Lower lobe of right lung (tissue), 2 donors: Measurements from ENCODE around the gene CACNA1C. TPM values are rescaled to one million over a fixed set of nuclear protein-coding genes. Genes with fewer than 3 reads are reported as not detected.

Experiments
- ATAC-seq, 2 donors: fragments of 200-7000 bp; cut with Tn5 transposase; one replicate each; pipeline ENCODE4 v1.9.1; 2020 to 2022; ENCODE audit warnings: mild to moderate bottlenecking in 2 of 2, moderate library complexity in 2 of 2
- DNase-seq: peaks from one replicate; pipeline ENCODE4 v3.0.0-alpha.2; 2020
- H3K27ac ChIP-seq: fragments of 200-600 bp; one replicate; pipeline ENCODE4 v1.8.0; 2022
- H3K27me3 ChIP-seq: fragments of 200-600 bp; one replicate; pipeline ENCODE4 v1.8.0; 2022; ENCODE audit warnings: low read depth
- H3K36me3 ChIP-seq: fragments of 200-600 bp; one replicate; pipeline ENCODE4 v1.8.0; 2022; ENCODE audit warnings: mild to moderate bottlenecking
- H3K4me1 ChIP-seq: fragments of 200-600 bp; one replicate; pipeline ENCODE4 v1.8.0; 2022
- H3K4me3 ChIP-seq: fragments of 200-600 bp; one replicate; pipeline ENCODE4 v1.8.0; 2022; ENCODE audit warnings: mild to moderate bottlenecking
- H3K9me3 ChIP-seq: fragments of 200-600 bp; one replicate; pipeline ENCODE4 v1.8.0; 2022
- CTCF ChIP-seq: fragments of 200-600 bp; IDR thresholded peaks from one replicate; pipeline ENCODE4 v1.8.0; 2022; ENCODE audit warnings: antibody characterized with exemption, mild to moderate bottlenecking
- intact Hi-C: fragments of 100-400 bp; cut with DNase I; formaldehyde crosslinking; loops from one replicate; pipeline ENCODE4 v1.11.0; 2022
- total RNA-seq: library from RNA; stranded (reverse); fragmentation: NEBNext Ultra II Directional; extraction: Animal tissue kit (Norgen Biotek cat#: 25700); gene quantifications from one replicate; pipeline ENCODE4 v1.2.1, GENCODE V29; 2021
- donor health status: DM: no; HTN: yes; CAD: no; lungs with severe emphysema.

Gene CACNA1C
- total RNA-seq, 1 donor from 2014 or later: 8.4 TPM

GRCh38 chr12:2314492-2314891, 261.7 kb downstream of the CACNA1C start:
- Histone ChIP-seq H3K9me3 (no peaks in the 10 kb centered on the region), H3K4me3 (no peak overlapping the region), H3K27ac (no peak overlapping the region), H3K4me1 (peaks cover 8% of the 10 kb centered on the region), H3K36me3 (no peaks in the 10 kb centered on the region), H3K27me3 (no peaks in the 10 kb centered on the region)
- intact Hi-C loops: no loop called here
- TF ChIP-seq CTCF: no peak
- DNase-seq: no peak
- no peak for ATAC-seq

DNA sequence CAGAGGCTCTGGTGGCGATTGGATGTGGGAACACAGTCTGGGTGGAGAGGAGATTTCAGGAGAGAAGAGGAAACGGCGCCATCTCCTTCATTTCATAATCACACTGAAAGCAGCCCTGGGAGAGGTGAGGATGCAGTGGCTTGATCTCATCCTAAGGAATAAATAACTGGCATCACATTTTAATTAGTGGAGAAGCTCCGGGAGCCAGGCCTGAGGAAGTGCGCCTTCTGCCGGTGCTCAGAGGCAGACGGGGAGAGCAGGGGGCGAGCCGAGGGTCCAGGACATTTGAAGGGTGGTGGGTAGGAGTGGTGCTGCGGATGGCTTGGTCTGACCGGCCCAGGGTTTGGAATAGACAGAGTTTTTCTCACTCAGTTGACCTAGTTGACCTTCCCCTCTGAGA, 265.0 kb downstream of the CACNA1C start:
- Histone ChIP-seq H3K4me1 (peaks cover 12% of the 10 kb centered on the region), H3K27ac (no peak overlapping the region), H3K27me3 (no peaks in the 10 kb centered on the region), H3K36me3 (no peaks in the 10 kb centered on the region), H3K9me3 (no peaks in the 10 kb centered on the region), H3K4me3 (no peak overlapping the region)
- DNase-seq (no peak), ATAC-seq (no peak)
- TF ChIP-seq CTCF: no peak
- intact Hi-C loops: no loop called here

DNA sequence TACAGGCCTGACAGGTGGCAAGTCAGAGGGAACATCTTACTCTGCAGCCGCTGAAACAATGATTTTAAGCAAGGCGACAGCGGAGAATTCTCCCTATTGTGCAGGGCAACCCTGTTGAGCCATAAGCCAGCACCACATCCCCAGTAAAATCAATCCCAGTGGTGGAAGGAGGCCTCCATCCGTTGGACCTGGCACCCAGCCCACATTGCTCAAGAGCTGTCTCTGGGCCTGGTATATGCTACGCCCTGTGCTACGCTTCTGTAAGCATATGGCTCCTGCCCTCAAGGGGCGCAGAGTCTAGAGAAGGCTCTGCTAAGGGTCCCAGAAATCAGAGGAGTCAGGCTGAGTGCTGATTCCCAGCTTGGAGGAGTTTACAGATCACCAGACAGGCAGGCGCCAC, 265.5 kb downstream of the CACNA1C start:
- no peak for ATAC-seq
- DNase-seq: no peak

DNA sequence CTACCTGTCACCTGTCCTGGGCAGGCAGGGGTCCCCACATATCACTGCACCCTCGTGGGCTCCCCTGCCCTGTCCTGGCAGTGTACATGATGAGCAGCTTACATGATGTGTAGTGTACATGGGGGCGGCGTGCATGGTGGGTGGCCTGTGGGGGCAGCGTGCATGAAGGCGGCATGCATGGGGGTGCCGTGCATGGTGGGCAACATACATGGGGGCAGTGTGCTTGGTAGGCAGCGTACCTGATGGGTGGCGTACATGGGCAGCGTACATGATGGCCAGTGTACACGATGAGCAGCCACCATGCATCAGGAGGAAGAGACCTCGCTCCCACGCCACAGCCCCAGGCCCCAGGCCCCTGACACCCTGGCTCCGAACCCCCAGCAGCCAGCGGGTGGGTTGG, 266.3 kb downstream of the CACNA1C start:
- no peaks in the 10 kb centered on the region for H3K27me3 ChIP-seq
- H3K4me1 ChIP-seq: peaks cover 26% of the 10 kb centered on the region
- ATAC-seq (no peak), DNase-seq (no peak)
- TF ChIP-seq CTCF: no peak
- intact Hi-C loops: no loop called here
- H3K27ac ChIP-seq: no peak overlapping the region
- no peak overlapping the region for H3K4me3 ChIP-seq
- H3K36me3 ChIP-seq: no peaks in the 10 kb centered on the region
- H3K9me3 ChIP-seq: no peaks in the 10 kb centered on the region

More for the DNA sequence above, 265.5 kb downstream of the CACNA1C start:
- H3K36me3 ChIP-seq: no peaks in the 10 kb centered on the region
- H3K27me3 ChIP-seq: no peaks in the 10 kb centered on the region
- TF ChIP-seq CTCF: no peak
- no peaks in the 10 kb centered on the region for H3K9me3 ChIP-seq
- H3K4me3 ChIP-seq: no peak overlapping the region
- peaks cover 17% of the 10 kb centered on the region for H3K4me1 ChIP-seq
- intact Hi-C loops: no loop called here
- no peak overlapping the region for H3K27ac ChIP-seq

DNA sequence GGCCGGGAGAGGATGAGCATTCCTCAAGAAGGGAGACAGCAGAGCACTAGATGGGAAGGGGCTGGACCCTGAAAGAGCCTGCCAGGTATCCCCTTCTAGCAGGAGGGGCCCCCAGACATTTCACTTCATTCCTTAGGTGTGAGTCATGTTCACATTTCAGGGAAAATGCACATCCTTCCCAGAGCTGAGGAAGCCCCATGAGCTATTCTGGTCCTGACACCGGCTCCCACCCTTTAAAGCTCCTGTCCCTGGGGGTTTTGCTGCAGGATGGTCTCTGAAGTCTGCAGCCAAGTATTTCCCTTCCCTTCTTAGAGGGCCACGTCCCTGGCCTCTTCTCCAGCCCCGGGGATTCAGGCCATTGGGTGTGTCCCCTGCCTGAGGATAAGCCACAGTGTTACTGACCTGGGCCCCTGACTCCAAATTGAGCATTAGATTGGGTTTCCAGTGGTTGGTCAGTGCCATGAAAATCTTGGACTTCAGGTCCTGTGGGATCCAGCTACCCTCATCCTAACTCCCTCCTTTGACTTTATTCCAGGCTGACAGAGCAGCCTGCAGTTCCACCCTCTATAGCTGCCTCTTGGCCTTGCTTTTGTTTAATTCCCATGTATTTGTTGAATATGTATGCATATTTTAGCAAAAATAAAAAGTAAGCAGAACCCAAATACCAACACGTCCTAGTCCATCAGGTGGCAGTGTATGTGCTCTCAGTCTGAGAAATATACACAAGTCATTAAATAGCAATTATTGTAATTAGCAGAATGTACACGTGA, 267.1 kb downstream of the CACNA1C start:
- no peaks in the 10 kb centered on the region for H3K27me3 ChIP-seq
- H3K36me3 ChIP-seq: no peaks in the 10 kb centered on the region
- peaks cover 32% of the 10 kb centered on the region for H3K4me1 ChIP-seq
- TF ChIP-seq CTCF: no peak
- H3K9me3 ChIP-seq: no peaks in the 10 kb centered on the region
- no peak overlapping the region for H3K4me3 ChIP-seq
- intact Hi-C loops: no loop called here
- H3K27ac ChIP-seq: no peak overlapping the region
- ATAC-seq (no peak), DNase-seq (no peak)
